ENCODE measurements around the gene FUT2.
A peak's percentile ranks its signal among the peaks of the same experiment; 100 is the strongest.
"Not testable (repeated sequence)": the region's sequence is repeated elsewhere in the genome, so short reads cannot be mapped to it uniquely, and the experiment has no call there.

The FUT2 gene

GRCh38 chr19:48695743-48696352, at the start of gene FUT2:
TSS of gene FUT2 (plus strand) at chr19:48695971. CDS start at chr19:48702957, 6,986 bp downstream.
- Histone ChIP-seq H3K9me3 (ENCODE audit: low read length) (no peaks in the 10 kb centered on the region), H3K4me1 (ENCODE audit: insufficient read depth, low read length) (no peaks in the 10 kb centered on the region), H2AFZ (ENCODE audit: low read depth, low read length) (no peak within 1 kb of the TSS), H3K4me3 (ENCODE audit: low read length) (no peak within 1 kb of the TSS), H3K27me3 (ENCODE audit: insufficient read depth, low read length) (peaks cover 23% of the 10 kb centered on the region), H3K36me3 (ENCODE audit: insufficient read depth, low read length) (no peaks in the 10 kb centered on the region)

GRCh38 chr19:48646001-48646721, 49.6 kb upstream of the FUT2 start, which contains the start of gene CA11:
TSS of gene CA11 (minus strand) at chr19:48646187. CDS start at chr19:48645632, 555 bp downstream.
- Histone ChIP-seq H3K36me3 (ENCODE audit: insufficient read depth, low read length) (no peaks in the 10 kb centered on the region), H3K9me3 (ENCODE audit: low read length) (no peaks in the 10 kb centered on the region), H3K4me3 (ENCODE audit: low read length) (peak within 1 kb of the TSS; percentile 60), H3K27me3 (ENCODE audit: insufficient read depth, low read length) (no peaks in the 10 kb centered on the region), H2AFZ (ENCODE audit: low read depth, low read length) (peak within 1 kb of the TSS; percentile 90), H3K4me1 (ENCODE audit: insufficient read depth, low read length) (peaks cover 14% of the 10 kb centered on the region)

DNA sequence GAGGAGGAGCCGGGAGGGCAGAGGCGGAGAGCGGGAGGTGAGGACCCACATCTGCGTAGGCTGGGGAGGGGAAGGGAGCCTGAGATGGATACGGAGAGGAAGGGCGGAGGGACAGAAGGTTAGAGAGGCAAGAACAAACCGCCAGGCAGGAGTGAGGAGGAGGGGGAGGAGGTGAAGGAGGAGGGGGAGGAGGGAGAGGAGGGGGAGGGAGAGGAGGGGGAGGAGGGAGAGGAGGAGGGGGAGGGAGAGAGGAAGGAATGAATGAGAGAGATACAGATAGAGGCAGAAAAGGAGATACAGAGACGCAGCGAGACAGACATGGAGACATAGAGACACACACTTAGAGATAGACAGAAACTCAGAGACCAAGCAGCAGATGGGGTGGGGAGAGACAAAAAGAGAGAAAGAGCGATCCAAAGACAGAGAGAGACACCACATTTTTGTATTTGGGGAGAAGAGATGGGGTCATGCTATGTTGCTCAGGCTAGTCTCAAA, 49.0 kb upstream of the FUT2 start:
- H3K4me3 ChIP-seq (ENCODE audit: low read length), result no peak overlapping the region
- no peaks in the 10 kb centered on the region for H3K9me3 ChIP-seq (ENCODE audit: low read length)
- H3K4me1 ChIP-seq (ENCODE audit: insufficient read depth, low read length), result peaks cover 14% of the 10 kb centered on the region

GRCh38 chr19:48648134-48648533, 47.6 kb upstream of the FUT2 start:
- Histone ChIP-seq H3K27me3 (ENCODE audit: insufficient read depth, low read length) (no peaks in the 10 kb centered on the region), H2AFZ (ENCODE audit: low read depth, low read length) (no peak overlapping the region), H3K9me3 (ENCODE audit: low read length) (no peaks in the 10 kb centered on the region), H3K4me1 (ENCODE audit: insufficient read depth, low read length) (peaks cover 14% of the 10 kb centered on the region), H3K4me3 (ENCODE audit: low read length) (no peak overlapping the region), H3K36me3 (ENCODE audit: insufficient read depth, low read length) (no peaks in the 10 kb centered on the region)

More for the DNA sequence above, 49.0 kb upstream of the FUT2 start:
- no peak overlapping the region for H2AFZ ChIP-seq (ENCODE audit: low read depth, low read length)
- H3K36me3 ChIP-seq (ENCODE audit: insufficient read depth, low read length), result no peaks in the 10 kb centered on the region
- no peaks in the 10 kb centered on the region for H3K27me3 ChIP-seq (ENCODE audit: insufficient read depth, low read length)

DNA sequence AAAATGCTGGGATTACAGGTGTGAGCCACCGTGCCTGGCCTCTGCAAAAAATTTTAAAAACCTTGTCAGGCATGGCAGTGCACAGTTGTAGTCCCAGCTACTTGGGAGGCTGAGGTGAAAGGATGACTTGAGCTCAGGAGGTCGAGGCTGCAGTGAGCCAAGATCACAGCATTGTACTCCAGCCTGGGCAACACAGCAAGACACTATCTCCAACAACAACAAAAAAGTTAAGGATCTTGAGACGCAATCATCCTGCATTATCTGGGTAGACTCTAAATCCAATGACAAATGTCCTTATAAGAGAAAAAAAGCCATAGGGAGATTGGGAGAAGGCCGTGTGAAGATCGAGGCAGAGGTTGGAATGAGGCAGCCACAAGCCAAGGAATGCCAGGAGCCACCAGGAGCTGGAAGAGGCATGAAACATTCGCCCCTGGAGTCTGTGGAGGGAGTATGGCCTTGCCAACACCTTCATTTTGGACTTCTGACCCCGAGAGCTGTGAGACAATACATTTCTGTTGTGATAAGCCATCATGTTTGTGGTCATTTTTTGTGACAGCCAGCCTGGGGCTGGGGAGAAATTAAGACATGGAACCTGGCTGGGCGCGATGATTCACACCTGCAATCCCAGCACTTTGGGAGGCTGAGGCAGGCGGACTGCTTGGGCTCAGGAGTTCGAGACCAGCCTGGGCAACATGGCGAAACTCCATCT, 44.6 kb upstream of the FUT2 start:
- Histone ChIP-seq H2AFZ (ENCODE audit: low read depth, low read length) (no peak overlapping the region), H3K4me3 (ENCODE audit: low read length) (no peak overlapping the region), H3K4me1 (ENCODE audit: insufficient read depth, low read length) (peaks cover under 1% of the 10 kb centered on the region), H3K36me3 (ENCODE audit: insufficient read depth, low read length) (no peaks in the 10 kb centered on the region), H3K9me3 (ENCODE audit: low read length) (no peaks in the 10 kb centered on the region), H3K27me3 (ENCODE audit: insufficient read depth, low read length) (no peaks in the 10 kb centered on the region)

DNA sequence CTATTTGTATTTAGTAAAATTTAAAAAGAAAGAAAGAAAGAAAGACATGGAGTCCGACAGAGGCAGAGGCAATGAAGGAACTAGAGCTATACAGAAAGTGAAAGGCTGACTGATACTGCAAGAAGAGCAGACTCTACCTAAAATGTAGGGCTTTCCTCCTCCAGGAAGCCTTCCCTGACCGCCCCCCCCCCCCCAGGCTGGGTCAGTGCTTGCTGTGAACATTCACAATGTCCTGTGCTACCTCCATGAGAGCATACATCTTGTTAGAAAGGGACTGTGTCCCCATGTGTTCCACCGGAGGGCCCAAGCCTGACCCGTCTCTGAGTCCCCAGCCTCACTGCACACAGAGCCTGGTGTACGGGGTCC, 44.1 kb upstream of the FUT2 start:
- H2AFZ ChIP-seq (ENCODE audit: low read depth, low read length), result no peak overlapping the region
- no peaks in the 10 kb centered on the region for H3K36me3 ChIP-seq (ENCODE audit: insufficient read depth, low read length)
- H3K4me1 ChIP-seq (ENCODE audit: insufficient read depth, low read length), result no peaks in the 10 kb centered on the region
- no peak overlapping the region for H3K4me3 ChIP-seq (ENCODE audit: low read length)
- H3K9me3 ChIP-seq (ENCODE audit: low read length), result no peaks in the 10 kb centered on the region
- no peaks in the 10 kb centered on the region for H3K27me3 ChIP-seq (ENCODE audit: insufficient read depth, low read length)

- no peaks in the 10 kb centered on the region for H3K36me3 ChIP-seq (ENCODE audit: insufficient read depth, low read length)
- no peak overlapping the region for H2AFZ ChIP-seq (ENCODE audit: low read depth, low read length)
- no peaks in the 10 kb centered on the region for H3K9me3 ChIP-seq (ENCODE audit: low read length)
- H3K4me1 ChIP-seq (ENCODE audit: insufficient read depth, low read length), result peaks cover 6% of the 10 kb centered on the region
- no peak overlapping the region for H3K4me3 ChIP-seq (ENCODE audit: low read length)
- H3K27me3 ChIP-seq (ENCODE audit: insufficient read depth, low read length), result no peaks in the 10 kb centered on the region
Observed at GRCh38 chr19:48654299-48655059, 41.3 kb upstream of the FUT2 start.

DNA sequence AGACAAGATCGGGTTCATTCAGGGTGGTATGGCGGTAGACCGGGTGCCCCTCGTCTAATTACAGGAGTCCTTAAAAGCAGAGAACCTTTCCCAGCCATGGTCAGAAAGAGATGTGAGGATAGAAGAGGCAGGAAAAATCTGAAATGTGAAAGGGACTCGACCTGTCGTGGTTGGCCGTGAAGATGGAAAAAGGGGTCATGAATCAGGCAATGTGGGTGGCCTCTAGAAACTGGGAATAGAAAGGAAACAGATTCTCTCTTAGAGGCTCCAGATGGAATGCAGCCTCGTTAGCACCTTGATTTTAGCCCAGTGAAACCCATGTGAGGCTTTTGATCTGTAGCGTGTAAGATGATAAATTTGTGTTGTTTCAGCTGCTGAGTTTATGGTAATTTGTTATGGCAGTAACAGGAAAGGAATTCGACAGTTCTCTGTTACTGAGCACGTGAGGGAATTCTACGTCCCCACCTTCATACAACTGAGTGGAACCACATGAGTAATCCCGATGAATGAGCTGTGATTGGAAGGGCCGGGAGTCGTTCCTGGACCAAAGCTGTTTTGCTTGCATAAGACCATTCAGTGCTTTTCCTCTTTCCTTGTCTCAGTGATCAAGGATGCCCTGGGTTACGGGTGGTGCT, 38.8 kb upstream of the FUT2 start:
- Histone ChIP-seq H3K27me3 (ENCODE audit: insufficient read depth, low read length) (no peaks in the 10 kb centered on the region), H3K4me1 (ENCODE audit: insufficient read depth, low read length) (peaks cover 6% of the 10 kb centered on the region), H3K36me3 (ENCODE audit: insufficient read depth, low read length) (no peaks in the 10 kb centered on the region), H2AFZ (ENCODE audit: low read depth, low read length) (no peak overlapping the region), H3K9me3 (ENCODE audit: low read length) (no peaks in the 10 kb centered on the region), H3K4me3 (ENCODE audit: low read length) (no peak overlapping the region)

DNA sequence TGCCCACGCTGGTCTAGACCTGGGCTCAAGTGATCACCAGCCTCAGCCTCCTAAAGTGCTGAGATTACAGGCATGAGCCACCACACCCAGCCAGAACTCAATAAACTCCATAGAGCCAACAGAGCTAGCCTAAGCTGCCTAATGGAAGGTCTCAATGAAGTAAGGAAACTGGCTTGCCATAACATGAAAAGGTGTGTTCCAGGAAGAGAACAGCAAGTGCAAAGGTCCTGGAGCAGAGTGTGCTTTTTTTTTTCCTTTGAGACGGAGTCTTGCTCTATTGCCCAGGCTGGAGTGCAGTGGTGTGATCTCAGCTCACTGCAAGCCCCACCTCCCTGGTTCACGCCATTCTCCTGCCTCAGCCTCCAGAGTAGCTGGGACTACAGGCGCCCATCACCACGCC, 37.9 kb upstream of the FUT2 start:
- not testable (repeated sequence) for H2AFZ ChIP-seq (ENCODE audit: low read depth, low read length); H3K36me3 ChIP-seq (ENCODE audit: insufficient read depth, low read length); H3K27me3 ChIP-seq (ENCODE audit: insufficient read depth, low read length); H3K9me3 ChIP-seq (ENCODE audit: low read length); H3K4me3 ChIP-seq (ENCODE audit: low read length); H3K4me1 ChIP-seq (ENCODE audit: insufficient read depth, low read length)

GRCh38 chr19:48658483-48658882, 37.3 kb upstream of the FUT2 start:
- Histone ChIP-seq H3K9me3 (ENCODE audit: low read length) (no peaks in the 10 kb centered on the region), H2AFZ (ENCODE audit: low read depth, low read length) (no peak overlapping the region), H3K27me3 (ENCODE audit: insufficient read depth, low read length) (no peaks in the 10 kb centered on the region), H3K36me3 (ENCODE audit: insufficient read depth, low read length) (no peaks in the 10 kb centered on the region), H3K4me1 (ENCODE audit: insufficient read depth, low read length) (peaks cover 6% of the 10 kb centered on the region), H3K4me3 (ENCODE audit: low read length) (no peak overlapping the region)

- peaks cover 6% of the 10 kb centered on the region for H3K4me1 ChIP-seq (ENCODE audit: insufficient read depth, low read length)
- H3K27me3 ChIP-seq (ENCODE audit: insufficient read depth, low read length), result no peaks in the 10 kb centered on the region
- no peak overlapping the region for H3K4me3 ChIP-seq (ENCODE audit: low read length)
- H2AFZ ChIP-seq (ENCODE audit: low read depth, low read length), result no peak overlapping the region
- no peaks in the 10 kb centered on the region for H3K9me3 ChIP-seq (ENCODE audit: low read length)
- H3K36me3 ChIP-seq (ENCODE audit: insufficient read depth, low read length), result no peaks in the 10 kb centered on the region
Observed at GRCh38 chr19:48659768-48660167, 36.0 kb upstream of the FUT2 start.

- Histone ChIP-seq H3K4me1 (ENCODE audit: insufficient read depth, low read length) (peaks cover 6% of the 10 kb centered on the region), H3K36me3 (ENCODE audit: insufficient read depth, low read length) (no peaks in the 10 kb centered on the region), H3K4me3 (ENCODE audit: low read length) (no peak overlapping the region), H3K9me3 (ENCODE audit: low read length) (no peaks in the 10 kb centered on the region), H2AFZ (ENCODE audit: low read depth, low read length) (no peak overlapping the region), H3K27me3 (ENCODE audit: insufficient read depth, low read length) (no peaks in the 10 kb centered on the region)
Observed at GRCh38 chr19:48660852-48661710, 34.7 kb upstream of the FUT2 start.
